GM19035 (cell line): ENCODE measurements around the gene CYP3A5.
"Not testable (repeated sequence)": the region's sequence is repeated elsewhere in the genome, so short reads cannot be mapped to it uniquely, and the experiment has no call there.

ENCODE experiments used
- ATAC-seq: cut with Tn5 transposase; IDR thresholded peaks from one replicate; pipeline ENCODE4 v1.9.1; 2021; ENCODE audit not compliant: unreplicated experiment

The CYP3A5 gene

DNA sequence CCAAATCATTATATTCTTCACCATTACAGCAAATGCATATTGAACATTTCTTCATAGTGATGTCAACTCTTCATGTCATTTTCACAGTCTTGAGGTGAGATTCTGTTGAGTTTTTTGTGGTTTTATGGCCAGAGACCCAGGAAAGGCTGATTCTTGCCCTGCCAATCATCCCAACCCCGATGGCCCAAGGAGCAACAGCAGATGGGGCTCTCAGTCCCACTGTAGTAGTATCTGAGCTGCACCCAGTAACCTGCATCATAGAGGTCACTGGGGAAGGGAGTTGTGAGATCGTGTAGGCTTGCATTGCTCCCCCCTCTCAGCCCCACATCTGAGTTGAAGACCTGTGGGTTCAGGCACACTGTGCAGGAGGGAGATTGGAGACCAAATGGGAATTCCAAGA lies 36.3 kb downstream of the CYP3A5 start:
- ATAC-seq: no peak

DNA sequence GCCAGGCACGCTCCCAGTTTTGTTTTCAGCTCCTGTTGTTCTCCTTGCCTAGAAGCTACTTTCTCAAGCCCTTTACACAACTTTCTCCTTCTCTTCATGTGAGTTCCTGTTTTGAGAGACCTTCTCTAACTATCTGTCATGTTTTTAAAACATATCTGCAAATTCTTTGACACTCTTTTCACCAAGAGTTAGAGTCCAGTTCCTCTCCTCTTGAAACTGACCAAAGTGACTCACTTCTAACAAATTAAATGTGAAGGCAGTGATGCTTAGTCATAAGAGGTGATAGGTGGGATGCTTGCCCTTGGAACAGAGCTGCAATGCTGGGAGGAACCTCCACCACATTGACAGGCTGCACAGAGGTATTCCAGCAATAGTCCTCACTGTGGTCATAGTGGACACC lies 37.8 kb downstream of the CYP3A5 start:
- no peak for ATAC-seq

DNA sequence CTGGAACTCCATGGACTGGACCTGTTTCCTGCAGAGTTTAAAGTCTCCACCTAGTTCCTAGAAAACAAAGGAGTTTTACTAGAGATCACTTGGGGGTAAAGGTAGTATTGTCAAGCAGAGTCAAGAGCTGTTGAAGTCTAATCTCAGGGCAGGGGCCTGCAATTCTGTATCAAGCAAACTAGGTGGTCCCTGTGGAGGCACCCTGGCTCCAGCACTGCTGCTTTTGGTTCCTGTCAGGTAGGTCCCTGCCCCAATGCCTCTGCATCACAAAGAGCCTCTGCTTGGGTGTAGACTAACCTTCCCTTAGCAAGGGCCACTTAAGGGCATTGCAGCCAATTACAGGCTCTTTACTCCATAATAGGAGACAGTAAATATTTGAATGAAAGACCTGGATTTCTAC lies 40.5 kb downstream of the CYP3A5 start:
- ATAC-seq: no peak

DNA sequence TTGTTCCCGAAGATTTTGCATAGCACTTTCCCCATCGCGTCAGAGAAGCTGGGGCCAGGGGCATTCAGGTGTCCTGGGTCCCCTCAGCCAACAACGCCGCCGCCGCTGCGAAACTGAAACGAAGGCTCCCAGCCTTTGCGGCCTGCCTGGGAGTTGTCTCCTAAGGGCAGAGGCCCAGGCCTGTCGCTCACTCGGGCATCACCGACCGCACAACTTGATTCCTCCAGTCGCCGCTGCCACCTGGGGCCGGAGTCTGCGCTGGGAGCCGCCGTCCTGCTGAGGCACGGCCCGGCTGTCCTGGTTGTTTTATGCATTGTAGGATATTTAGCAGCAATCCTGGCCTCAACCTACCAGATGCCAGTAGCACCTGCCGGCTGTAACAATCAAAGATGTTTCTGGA lies 41.1 kb downstream of the CYP3A5 start:
- no peak for ATAC-seq

DNA sequence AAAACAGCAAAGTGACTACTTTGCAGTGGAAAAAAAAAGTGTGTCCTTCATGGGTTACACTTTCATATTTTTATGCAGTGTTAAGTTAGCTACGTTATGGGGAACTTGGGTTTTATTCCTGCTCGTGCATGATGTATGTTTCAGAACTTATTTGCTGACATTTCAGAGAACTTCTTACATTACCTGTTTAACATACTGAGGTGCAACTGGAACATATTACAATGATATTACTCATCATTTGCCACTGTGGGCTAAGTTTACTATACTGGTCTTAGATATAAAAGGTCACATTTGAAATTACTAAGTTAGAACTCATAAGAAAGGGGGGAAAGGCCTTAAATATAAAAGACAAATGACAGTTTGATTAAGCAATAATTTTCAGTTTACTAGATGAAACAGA lies 42.4 kb downstream of the CYP3A5 start:
- ATAC-seq: not testable (repeated sequence)

DNA sequence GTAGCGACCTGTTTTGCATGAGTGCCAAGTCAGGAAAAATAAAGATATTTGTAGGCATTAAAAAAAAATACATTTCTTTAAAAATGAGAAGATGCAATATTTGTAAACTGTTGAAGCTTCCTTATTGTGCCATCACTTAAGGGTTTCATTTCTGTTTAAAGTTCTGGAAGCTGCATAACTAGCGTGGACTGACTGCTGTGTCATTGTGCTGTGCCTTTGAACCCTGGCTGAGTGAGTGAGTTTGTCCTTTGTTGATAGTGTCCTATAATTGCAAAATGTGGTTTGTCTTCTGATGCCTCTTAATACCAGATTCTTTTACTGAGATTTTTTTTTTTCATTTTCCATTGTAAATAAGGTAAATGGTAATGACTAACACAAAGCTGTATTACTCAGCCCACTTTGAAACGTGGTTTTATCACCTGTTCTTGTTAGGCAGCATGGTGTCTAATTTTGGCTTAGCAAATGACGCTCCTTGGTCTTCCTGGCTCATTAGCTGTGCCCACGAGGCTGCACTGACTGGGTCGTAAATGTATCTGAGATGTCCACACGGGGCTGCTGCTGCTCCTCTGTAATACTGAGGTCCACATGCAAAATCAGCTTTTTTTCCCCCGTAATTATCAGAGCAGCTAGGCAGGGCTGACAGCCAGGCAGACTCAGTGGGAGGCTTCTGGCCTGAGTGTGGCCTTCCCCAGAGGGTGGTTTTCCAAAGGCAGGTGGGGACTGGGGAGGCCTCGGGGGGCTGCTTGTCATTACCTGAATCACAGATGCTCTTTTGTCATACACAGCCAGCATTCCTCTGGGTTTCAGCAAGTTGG lies 48.3 kb downstream of the CYP3A5 start:
- no peak for ATAC-seq

DNA sequence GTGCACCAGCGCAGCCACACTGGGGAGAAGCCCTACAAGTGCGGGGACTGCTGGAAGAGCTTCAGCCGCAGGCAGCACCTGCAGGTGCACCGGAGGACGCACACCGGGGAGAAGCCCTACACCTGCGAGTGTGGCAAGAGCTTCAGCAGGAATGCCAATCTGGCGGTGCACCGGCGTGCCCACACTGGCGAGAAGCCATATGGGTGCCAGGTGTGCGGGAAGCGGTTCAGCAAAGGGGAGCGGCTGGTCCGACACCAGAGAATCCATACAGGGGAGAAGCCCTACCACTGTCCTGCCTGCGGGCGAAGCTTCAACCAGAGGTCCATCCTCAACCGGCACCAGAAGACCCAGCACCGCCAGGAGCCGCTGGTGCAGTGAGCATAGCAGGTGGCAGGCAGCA lies 50.2 kb downstream of the CYP3A5 start:
- no peak for ATAC-seq

DNA sequence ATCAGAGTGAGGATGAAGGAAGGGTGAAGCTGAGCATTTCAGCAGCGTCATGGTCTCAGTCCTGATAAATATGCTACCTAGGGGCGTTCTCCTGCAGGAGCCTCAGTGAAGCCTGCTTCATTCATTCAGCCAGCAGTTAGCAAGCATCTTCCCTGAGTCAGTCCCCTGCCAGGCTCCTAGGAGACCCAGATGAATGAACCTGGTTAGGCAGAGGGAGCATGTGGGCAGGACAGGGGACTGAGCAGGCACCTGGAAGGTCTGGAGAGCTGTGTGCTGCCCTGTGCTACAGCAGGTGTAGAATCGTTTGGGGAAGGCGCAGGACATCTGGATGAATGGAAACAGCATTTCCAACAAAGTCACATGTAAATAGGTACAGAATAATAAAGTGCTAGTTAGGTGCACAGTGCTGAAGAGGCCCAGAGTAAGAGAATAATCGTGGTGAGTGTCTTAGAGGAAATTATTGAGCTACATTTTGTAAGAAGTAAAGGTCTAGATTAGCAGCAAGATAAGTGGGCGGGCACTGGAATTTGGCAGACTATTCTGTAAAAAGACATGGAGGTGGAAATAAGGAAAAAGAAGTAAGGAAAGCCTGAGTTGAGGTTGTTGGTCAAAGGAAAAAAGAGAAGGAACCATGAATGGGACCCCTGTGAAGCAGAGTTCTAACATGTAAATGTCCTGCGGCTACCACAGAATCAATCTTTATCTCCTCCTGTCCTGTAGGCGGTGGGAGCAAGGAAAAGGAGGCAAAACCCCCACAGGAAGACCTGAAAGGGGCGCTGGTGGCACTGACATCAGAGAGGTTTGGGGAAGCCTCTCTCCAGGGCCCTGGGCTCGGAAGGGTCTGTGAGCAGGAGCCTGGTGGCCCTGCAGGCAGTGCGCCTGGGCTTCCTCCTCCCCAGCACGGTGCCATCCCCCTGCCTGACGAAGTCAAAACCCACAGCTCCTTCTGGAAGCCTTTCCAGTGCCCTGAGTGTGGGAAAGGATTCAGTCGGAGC lies 51.0 kb downstream of the CYP3A5 start:
- ATAC-seq: no peak

DNA sequence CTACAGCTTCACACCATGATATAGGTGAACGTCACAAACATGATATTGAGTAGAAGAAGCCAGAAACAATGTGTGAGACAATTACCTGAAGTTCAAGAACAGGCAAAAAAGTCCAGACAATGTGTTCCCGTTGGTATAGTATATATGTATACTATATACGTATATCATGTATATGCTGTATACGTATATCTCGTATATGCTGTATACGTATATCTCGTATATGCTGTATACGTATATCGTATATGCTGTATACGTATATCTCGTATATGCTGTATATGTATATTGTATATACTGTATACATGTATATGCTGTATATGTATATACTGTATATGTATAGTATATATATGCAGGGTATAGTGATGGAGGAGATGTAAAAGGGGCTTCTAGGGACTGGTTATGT lies 52.3 kb downstream of the CYP3A5 start:
- ATAC-seq: no peak

DNA sequence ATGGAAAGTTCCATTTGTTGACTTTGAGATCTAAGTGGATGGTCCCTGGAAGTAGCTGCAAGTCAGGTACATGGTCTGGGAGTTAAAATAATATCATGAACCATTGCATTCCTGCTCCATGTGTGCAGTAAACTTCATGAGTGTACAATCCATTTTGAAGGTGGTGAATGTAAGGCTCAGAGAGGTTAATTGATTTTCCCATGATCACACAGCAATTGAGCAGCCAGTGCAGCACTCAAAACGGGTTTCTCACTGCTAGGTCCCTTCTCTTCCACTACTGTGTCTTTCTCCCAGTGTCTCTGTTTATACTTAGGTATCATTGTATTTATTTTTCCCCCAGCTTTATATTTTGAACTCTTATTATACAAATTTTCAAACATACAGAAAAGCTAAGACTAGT lies 53.1 kb downstream of the CYP3A5 start:
- ATAC-seq: no peak

DNA sequence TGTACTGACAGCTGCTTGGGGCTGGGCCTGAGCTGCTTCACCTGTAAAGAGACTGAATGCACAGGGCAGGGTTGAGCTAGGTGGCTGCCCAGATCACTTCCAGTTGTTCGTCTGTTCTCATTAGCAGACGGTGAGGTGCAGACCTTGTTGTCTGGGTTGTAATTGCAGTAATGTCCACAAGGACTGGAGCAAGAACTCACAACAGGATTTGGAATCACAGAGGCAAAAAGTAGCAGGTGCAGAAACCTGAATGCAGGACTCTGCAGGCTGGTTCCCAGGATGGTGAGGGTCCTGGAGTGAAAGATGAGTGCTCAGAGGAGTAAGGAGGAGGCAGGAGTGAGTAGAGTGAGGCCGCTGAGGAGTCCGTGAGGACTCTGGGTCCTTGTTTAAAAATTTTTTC lies 53.8 kb downstream of the CYP3A5 start:
- no peak for ATAC-seq

DNA sequence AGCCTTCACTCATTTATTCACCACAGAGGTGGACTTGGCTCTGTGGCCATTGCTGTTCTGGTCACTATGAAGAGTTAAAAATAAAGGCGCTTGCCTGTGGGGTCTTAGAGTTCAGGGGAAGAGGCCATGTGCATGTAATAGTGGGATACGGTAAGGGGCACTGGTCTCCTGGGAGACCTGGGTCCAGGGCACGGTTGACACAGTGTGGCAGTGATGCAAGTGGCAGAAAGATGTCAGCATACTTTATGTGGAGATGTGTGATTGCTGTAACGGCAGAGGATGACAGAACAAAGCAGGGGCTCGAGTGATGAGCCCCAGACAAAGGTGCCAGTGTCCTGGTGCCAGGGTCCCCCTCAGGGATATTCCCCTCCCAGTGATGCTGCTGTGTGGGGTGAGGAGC lies 54.5 kb downstream of the CYP3A5 start:
- no peak for ATAC-seq

DNA sequence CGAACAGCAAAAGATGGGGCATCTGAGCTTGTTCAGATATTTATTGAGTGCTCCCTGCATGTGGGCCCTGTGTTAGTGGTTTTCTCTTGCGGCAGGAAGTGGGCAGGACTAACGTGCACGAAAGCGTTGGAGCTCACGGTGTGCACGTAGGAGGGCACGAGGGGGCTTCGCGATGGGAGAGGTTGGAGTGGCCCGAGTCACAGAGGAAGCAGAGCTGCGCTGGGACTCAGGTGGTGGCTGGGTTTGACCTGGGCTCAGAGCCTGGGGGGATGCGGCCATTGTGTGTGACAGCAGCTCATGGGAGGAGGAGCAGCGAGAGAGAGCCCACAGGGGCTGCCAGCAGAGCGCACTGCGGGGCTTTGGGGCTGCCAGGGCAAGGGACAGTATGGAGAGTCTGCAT lies 55.3 kb downstream of the CYP3A5 start:
- no peak for ATAC-seq

DNA sequence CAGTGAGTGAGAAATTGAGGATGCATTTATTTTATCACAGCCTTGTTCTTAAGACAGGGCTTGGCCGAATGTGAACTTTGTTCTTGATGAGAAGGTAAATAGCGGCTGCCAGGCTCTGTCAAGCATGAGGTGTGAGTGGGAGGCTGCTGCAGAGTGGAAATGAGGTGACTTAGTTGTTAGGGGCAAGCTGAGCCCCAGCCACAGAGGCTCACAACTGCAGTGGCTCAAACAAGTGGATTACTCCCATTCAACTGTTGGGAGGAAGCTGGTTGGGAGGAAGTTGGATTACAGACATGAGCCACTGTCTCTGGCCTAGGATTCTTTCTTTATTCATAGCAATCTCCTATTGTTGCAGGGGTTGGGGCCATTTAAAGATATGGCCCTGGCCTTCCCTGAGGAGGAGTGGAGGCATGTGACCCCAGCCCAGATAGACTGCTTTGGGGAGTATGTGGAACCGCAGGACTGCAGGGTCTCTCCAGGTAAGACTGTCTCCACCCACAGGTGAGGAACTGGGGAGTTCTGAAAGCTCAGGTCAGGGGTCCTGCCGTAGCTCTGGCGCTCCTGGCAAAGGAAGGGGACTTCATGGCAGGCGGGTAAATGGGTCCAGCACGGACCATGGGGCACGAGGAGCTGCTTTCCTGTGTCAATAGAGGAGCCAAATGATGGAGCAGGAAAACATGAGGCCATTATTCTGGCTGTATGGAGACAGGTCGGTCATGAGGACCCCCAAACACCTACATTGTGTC lies 55.9 kb downstream of the CYP3A5 start:
- ATAC-seq: no peak

DNA sequence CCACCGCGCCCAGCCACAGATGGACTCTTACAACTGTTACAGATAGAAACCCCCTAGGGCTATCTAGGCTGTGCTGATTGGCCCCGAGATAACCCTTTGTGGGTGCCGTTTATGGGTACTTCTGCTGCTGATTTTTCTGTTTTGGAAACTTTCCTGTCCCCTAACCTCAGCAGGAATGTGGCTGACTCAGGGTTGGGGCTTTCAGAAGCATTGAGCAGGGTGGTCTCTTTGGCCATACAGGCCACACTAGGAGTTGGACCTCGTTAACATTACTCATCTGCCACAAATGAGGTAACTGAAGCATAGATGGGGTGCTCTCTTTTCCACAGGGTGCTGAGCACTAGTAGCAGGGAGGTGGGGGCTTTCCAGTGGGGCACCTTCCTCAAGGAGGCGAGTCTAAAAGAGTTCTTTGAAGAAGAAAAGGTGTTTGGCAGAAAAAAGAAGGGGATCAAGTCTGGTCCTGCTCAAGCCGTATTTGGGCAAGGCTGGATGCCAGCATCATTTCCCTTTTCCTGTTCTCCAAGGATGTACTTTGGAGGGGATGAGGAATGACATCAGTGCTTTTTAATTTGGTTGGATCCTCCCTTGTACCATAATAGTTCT lies 56.6 kb downstream of the CYP3A5 start:
- no peak for ATAC-seq

DNA sequence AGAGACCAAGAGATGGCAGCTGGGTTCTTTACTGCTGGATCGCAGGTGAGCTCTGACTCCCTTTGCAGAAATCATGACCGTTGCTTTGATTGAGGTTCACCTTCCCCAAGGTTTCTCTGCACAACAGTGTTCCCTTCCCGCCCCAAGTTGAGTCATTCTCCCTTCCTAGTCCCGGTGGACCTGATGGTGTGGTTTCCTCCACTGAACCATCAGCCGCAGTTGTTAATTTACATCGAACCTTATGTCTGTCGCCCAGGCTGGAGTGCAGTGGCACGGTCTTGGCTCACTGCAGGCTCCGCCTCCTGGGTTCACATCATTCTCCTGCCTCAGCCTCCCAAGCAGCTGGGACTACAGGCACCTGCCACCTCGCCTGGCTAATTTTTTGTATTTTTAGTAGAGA lies 57.2 kb downstream of the CYP3A5 start:
- ATAC-seq: no peak

DNA sequence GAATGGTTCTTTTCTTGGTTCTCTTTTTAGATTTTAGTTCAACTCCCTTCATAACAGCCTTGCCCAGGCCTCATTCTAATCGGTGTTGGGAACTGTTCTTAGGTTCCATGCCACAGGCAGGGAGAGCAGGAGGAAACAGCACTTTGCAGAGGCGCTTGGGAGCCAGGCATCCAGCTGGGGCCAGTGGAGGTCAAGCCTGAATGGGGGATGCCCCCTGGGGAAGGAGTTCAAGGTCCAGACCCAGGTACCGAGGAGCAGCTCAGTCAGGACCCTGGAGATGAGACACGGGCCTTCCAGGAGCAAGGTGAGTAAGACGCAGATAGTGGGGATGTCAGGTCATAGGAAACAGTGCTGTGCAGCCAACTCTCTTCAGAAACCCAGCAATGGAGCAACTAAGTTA lies 58.5 kb downstream of the CYP3A5 start:
- ATAC-seq: no peak

DNA sequence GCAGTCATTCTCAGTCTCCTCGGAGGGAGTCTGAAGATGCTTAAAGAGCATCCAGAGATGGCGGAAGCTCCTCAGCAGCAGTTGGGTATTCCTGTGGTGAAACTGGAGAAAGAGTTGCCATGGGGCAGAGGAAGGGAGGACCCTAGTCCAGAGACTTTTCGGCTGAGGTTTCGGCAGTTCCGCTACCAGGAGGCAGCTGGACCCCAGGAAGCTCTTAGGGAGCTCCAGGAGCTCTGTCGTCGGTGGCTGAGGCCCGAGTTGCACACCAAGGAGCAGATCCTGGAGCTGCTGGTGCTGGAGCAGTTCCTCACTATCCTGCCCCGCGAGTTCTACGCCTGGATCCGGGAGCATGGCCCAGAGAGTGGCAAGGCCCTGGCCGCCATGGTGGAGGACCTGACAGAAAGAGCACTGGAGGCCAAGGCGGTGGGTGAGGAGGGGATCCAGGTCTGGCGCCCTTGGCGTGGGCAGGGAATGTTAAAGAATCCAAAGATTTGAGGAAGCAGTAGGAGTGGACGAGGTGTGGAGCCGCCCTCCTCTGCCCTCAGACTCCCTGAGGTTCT lies 60.1 kb downstream of the CYP3A5 start:
- ATAC-seq: no peak

DNA sequence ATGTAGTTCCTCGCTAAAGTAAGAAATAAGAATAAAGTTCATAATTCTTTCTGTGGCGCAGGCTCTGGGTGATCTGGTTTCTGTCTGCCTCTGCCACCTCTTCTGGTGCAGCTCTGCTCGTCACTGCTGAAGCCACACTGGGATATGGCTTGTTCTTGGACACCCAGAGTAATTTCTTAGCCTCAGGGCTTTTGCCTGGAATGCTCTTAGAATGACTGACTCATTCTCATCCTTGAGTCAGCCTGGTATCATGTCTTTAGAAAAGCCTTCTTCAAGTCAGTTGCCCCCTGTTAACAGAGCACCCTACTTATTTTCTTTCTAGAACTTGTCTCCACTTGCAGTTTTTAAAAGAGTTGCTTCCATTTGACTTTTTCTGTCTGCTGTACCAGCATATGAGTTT lies 61.1 kb downstream of the CYP3A5 start:
- no peak for ATAC-seq

DNA sequence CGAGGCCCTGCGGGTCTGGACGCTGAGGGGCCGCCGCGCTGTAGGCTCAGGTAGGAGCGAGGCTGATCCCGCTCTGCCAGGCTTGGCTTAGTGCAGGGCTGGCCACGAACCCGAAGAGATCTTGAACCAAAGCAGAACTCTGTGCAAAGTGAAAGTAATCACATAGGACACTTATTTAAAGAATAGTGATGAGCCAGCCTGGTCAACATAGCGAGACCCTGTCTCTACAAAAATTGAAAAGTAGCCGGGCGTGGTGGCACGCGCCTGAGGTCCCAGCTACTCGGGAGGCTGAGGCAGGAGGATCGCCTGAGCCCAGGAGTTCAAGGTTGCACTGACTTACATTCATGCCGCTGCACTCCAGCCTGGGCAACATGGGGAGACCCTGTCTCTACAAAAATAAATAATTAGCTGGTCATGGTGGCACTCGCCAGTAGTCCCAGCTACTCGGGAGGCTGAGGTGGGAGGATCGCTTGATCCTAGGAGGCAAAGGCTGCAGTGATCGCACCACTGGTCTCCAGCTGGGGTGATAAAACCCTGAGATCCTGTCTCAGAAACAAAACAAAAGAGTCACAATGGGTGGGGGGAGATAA lies 62.5 kb downstream of the CYP3A5 start:
- ATAC-seq: peak; percentile 40
